ENCODE measurements around the gene CDIPT. TPM values are rescaled to one million over a fixed set of nuclear protein-coding genes. Genes with fewer than 3 reads are reported as not detected.

The CDIPT gene
- total RNA-seq, 1 experiment from 2014 or later, result 58.3 TPM

GRCh38 chr16:29815793-29816693, 47.0 kb downstream of the CDIPT start, which contains the start of gene PAGR1 (continued):
- TF ChIP-seq RAD21 (IDR thresholded peaks at IDR 0.05; ENCODE audit: low read depth) (no peak), CTCF (IDR thresholded peaks at IDR 0.05 in 2 of 3, conservative IDR thresholded peaks at IDR 0.05 in 1 of 3; ENCODE audit: borderline replicate concordance in 1 of 3, insufficient read depth in 1 of 3, low read depth in 2 of 3, low read length in 2 of 3) (peak in 2 of 3 experiments; percentile 83 to 90; a peak in 4 of 6 replicates), FOSL1 (IDR thresholded peaks at IDR 0.05; ENCODE audit: low read depth) (no peak), POLR2AphosphoS5 (IDR thresholded peaks at IDR 0.05; ENCODE audit: low read depth, low read length) (peak; percentile 86), ELF1 (IDR thresholded peaks at IDR 0.05; ENCODE audit: borderline replicate concordance, low read depth) (no peak), SRF (IDR thresholded peaks at IDR 0.05; ENCODE audit: low read depth) (no peak), TCF7L2 (IDR thresholded peaks at IDR 0.05; ENCODE audit: borderline replicate concordance, extremely low read depth, insufficient read depth, insufficient read length) (no peak), JUND (IDR thresholded peaks at IDR 0.05) (no peak), SIN3A (IDR thresholded peaks at IDR 0.05; ENCODE audit: low read depth) (no peak), ZNF274 (IDR thresholded peaks at IDR 0.05; ENCODE audit: low read depth, low read length) (no peak), ATF3 (IDR thresholded peaks at IDR 0.05) (no peak), CBX3 (IDR thresholded peaks at IDR 0.05; ENCODE audit: low read depth) (no peak)

Data from HCT116 (cell line).